DMS53 (cell line): ENCODE measurements around the gene EVI5L.
"Not testable (repeated sequence)": the region's sequence is repeated elsewhere in the genome, so short reads cannot be mapped to it uniquely, and the experiment has no call there.

Experiments
- DNase-seq: peaks from one replicate; lab custom pipeline; 2025; lab: John Stamatoyannopoulos, UW

Gene EVI5L

GRCh38 chr19:7872306-7873204, 42.5 kb downstream of the EVI5L start:
- DNase-seq = no peak

- DNase-seq = peak; percentile 58
Measured at GRCh38 chr19:7873304-7874075, 43.5 kb downstream of the EVI5L start.

GRCh38 chr19:7874076-7874896, 44.3 kb downstream of the EVI5L start, which contains the start of gene PRR36:
Gene PRR36, minus strand, starts transcription at chr19:7874390. Its CDS starts 701 bp downstream, at chr19:7873689.
- peak; percentile 90 for DNase-seq

- no peak for DNase-seq
Measured at GRCh38 chr19:7874897-7875273, 44.9 kb downstream of the EVI5L start.

- no peak for DNase-seq
Measured at GRCh38 chr19:7877249-7877836, 47.3 kb downstream of the EVI5L start.

GRCh38 chr19:7879111-7879807, 49.2 kb downstream of the EVI5L start:
- no peak for DNase-seq

GRCh38 chr19:7879836-7880235, 49.8 kb downstream of the EVI5L start:
- DNase-seq = no peak

- no peak for DNase-seq
Measured at GRCh38 chr19:7881910-7882309, 51.9 kb downstream of the EVI5L start.

GRCh38 chr19:7883105-7883504, 53.1 kb downstream of the EVI5L start:
- DNase-seq = peak; percentile 79

- DNase-seq = no peak
Measured at GRCh38 chr19:7883796-7884570, 54.0 kb downstream of the EVI5L start.

- DNase-seq = no peak
Measured at GRCh38 chr19:7885818-7886217, 55.8 kb downstream of the EVI5L start.

GRCh38 chr19:7887408-7888144, 57.6 kb downstream of the EVI5L start:
- DNase-seq = no peak

GRCh38 chr19:7888145-7888825, 58.3 kb downstream of the EVI5L start, which contains the start of gene LRRC8E:
Gene LRRC8E, plus strand, starts transcription at chr19:7888510. Its CDS starts 7,094 bp downstream, at chr19:7895604.
- peak; percentile 82 for DNase-seq

- DNase-seq = no peak
Measured at GRCh38 chr19:7888826-7889217, 58.8 kb downstream of the EVI5L start.

- not testable (repeated sequence) for DNase-seq
Measured at GRCh38 chr19:7893362-7894101, 63.5 kb downstream of the EVI5L start.

GRCh38 chr19:7894612-7895309, 64.7 kb downstream of the EVI5L start:
- DNase-seq = no peak

- DNase-seq = no peak
Measured at GRCh38 chr19:7895565-7895964, 65.5 kb downstream of the EVI5L start.

- DNase-seq = no peak
Measured at GRCh38 chr19:7897292-7897691, 67.3 kb downstream of the EVI5L start.
